ENCODE results near the gene EML6. TPM values are rescaled to one million over a fixed set of nuclear protein-coding genes. Genes with fewer than 3 reads are reported as not detected.
A peak's percentile ranks its signal among the peaks of the same experiment; 100 is the strongest.

EML6 gene
- total RNA-seq, 1 experiment from 2014 or later, result 0.77 TPM

DNA sequence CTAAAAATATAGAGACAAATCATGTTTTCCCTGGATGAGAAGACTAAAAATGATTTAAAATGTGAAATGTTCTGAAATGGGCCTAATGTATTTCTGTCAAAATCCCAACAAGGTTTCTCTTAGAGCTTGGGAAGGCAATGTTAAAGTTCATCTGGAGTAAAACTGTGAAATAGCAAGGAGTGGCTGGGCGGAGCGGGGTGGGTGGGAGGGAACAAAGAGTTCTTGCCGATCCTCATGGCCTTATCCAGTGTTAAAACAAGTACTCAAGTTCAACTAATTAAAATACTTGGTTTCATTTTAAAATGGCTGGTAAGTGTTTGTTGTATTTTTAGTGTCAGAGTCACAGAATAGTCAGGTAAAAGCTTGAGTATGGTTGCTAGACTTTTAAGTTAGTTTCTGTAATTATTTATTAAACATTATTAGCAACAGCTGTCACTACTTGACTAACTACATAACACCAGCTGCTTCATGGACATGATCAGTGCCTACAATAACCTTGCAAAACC lies 239.5 kb downstream of the EML6 start:
- POLR2A ChIA-PET, result interaction anchor here (0.8 to 2.1 kb wide), 9 partner anchors 9 to 85 kb away, joined by 3 to 8 read pairs (median 5); no protein-coding TSS in a partner anchor
- TF ChIP-seq, protein P1, sequence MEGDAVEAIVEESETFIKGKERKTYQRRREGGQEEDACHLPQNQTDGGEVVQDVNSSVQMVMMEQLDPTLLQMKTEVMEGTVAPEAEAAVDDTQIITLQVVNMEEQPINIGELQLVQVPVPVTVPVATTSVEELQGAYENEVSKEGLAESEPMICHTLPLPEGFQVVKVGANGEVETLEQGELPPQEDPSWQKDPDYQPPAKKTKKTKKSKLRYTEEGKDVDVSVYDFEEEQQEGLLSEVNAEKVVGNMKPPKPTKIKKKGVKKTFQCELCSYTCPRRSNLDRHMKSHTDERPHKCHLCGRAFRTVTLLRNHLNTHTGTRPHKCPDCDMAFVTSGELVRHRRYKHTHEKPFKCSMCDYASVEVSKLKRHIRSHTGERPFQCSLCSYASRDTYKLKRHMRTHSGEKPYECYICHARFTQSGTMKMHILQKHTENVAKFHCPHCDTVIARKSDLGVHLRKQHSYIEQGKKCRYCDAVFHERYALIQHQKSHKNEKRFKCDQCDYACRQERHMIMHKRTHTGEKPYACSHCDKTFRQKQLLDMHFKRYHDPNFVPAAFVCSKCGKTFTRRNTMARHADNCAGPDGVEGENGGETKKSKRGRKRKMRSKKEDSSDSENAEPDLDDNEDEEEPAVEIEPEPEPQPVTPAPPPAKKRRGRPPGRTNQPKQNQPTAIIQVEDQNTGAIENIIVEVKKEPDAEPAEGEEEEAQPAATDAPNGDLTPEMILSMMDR (IDR thresholded peaks at IDR 0.05; ENCODE audit: unreplicated experiment), result no peak
- CTCF ChIA-PET, result interaction anchor here (0.6 to 1.7 kb wide), 10 partner anchors 9 to 1847 kb away, joined by 3 to 12 read pairs (median 4); no protein-coding TSS in a partner anchor

DNA sequence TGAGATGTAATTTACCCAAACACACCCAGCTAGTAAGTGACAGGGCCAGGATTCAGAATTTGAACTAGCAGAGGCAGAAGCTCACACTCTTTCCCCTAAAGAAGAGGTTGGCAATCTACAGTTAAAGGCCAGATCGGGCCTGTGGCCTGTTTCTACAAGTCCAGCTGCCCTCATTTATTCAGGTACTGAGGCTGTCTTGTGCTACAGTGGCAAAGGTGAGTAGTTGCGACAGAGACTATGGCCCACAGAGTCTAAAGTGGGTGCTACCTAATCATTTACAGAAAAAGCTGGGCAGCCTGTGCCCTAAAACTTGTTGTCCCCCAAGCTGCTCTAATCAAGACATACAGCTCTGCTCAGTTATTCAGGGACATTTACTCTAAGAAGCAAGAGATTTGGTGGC lies 240.0 kb downstream of the EML6 start:
- ChIA-PET CTCF (interaction anchor here (0.6 to 1.7 kb wide), 9 partner anchors 9 to 1846 kb away, joined by 3 to 12 read pairs (median 5); no protein-coding TSS in a partner anchor), POLR2A (interaction anchor here (0.8 to 2.1 kb wide), 9 partner anchors 8 to 85 kb away, joined by 3 to 8 read pairs (median 5); no protein-coding TSS in a partner anchor)
- H3K36me3 Mint-ChIP-seq (ENCODE audit: insufficient read depth, unreplicated experiment), result peaks cover 39% of the 10 kb centered on the region
- TF ChIP-seq, protein P1 (IDR thresholded peaks at IDR 0.05; ENCODE audit: unreplicated experiment), result no peak
- H3K27ac Mint-ChIP-seq (ENCODE audit: low read depth, unreplicated experiment), result peak overlapping the region; percentile 73
- peaks cover 45% of the 10 kb centered on the region for H3K4me1 Mint-ChIP-seq (ENCODE audit: insufficient read depth, unreplicated experiment)
- DNase-seq (ENCODE audit: unreplicated experiment), result no peak
- no TSS peak for BruUV-seq (replicated peaks)
- H3K9me3 Mint-ChIP-seq (ENCODE audit: unreplicated experiment), result no peaks in the 10 kb centered on the region
- intact Hi-C loops (cut with micrococcal nuclease), result no loop called here
- no peaks in the 10 kb centered on the region for H3K27me3 Mint-ChIP-seq (ENCODE audit: insufficient read depth, unreplicated experiment)
- no peak overlapping the region for H3K4me3 Mint-ChIP-seq (ENCODE audit: unreplicated experiment)

More for the DNA sequence above, 239.5 kb downstream of the EML6 start:
- Mint-ChIP-seq H3K27ac (ENCODE audit: low read depth, unreplicated experiment) (peak overlapping the region; percentile 73), H3K9me3 (ENCODE audit: unreplicated experiment) (no peaks in the 10 kb centered on the region), H3K36me3 (ENCODE audit: insufficient read depth, unreplicated experiment) (peaks cover 34% of the 10 kb centered on the region), H3K27me3 (ENCODE audit: insufficient read depth, unreplicated experiment) (no peaks in the 10 kb centered on the region), H3K4me3 (ENCODE audit: unreplicated experiment) (no peak overlapping the region), H3K4me1 (ENCODE audit: insufficient read depth, unreplicated experiment) (peaks cover 40% of the 10 kb centered on the region)
- no TSS peak for BruUV-seq (replicated peaks)
- intact Hi-C loops (cut with micrococcal nuclease), result no loop called here
- DNase-seq (ENCODE audit: unreplicated experiment), result no peak

DNA sequence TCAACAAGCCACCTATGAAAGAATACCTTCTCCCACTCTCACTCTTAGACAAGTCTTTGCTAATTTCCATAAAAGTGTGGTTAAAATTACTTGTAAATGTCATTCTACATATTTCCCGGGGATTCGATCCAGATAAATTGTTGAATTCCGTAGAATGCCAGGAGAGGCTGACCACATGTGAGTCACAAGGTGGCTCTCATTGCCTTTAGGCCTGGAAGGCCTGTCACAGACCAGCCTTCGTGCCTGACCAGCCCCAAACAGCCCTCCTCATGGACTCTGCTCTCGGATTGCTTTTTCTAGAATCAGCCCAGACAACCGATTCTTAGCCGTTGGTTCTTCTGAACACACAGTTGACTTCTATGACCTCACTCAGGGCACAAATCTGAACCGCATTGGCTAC lies 240.8 kb downstream of the EML6 start:
- Mint-ChIP-seq H3K4me3 (ENCODE audit: unreplicated experiment) (no peak overlapping the region), H3K36me3 (ENCODE audit: insufficient read depth, unreplicated experiment) (peaks cover 47% of the 10 kb centered on the region), H3K27me3 (ENCODE audit: insufficient read depth, unreplicated experiment) (no peaks in the 10 kb centered on the region), H3K27ac (ENCODE audit: low read depth, unreplicated experiment) (peak overlapping the region; percentile 73), H3K9me3 (ENCODE audit: unreplicated experiment) (no peaks in the 10 kb centered on the region), H3K4me1 (ENCODE audit: insufficient read depth, unreplicated experiment) (peaks cover 45% of the 10 kb centered on the region)
- TF ChIP-seq, protein P1 (IDR thresholded peaks at IDR 0.05; ENCODE audit: unreplicated experiment), result no peak
- intact Hi-C loops (cut with micrococcal nuclease), result no loop called here
- POLR2A ChIA-PET, result interaction anchor here (0.8 to 2.1 kb wide), 5 partner anchors 15 to 63 kb away, joined by 3 to 8 read pairs (median 6); no protein-coding TSS in a partner anchor
- no TSS peak for BruUV-seq (replicated peaks)
- DNase-seq (ENCODE audit: unreplicated experiment), result no peak
- CTCF ChIA-PET, result interaction anchor here (0.6 to 1.7 kb wide), 4 partner anchors 13 to 201 kb away, joined by 3 to 12 read pairs (median 4); no protein-coding TSS in a partner anchor

DNA sequence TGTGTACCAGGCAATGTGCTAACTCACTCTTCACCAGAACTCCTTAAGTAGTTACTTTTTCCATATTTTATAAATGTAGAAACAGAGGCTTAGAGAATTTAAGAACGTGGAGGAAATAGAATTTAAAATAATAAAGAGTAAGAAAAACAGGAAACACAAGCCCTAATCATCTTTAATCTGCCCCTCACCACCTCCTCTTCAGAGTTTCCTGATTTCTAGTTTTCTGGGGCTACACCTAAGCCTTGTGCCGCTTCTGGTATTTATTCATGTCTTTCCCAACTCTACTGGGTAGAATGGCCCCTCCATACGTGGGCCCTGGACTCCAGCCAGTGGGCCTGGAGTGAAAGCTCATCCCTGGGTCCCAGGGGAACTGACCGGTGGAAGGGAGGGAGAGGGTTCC lies 241.4 kb downstream of the EML6 start:
- intact Hi-C loops (cut with micrococcal nuclease), result no loop called here
- H3K4me1 Mint-ChIP-seq (ENCODE audit: insufficient read depth, unreplicated experiment), result peaks cover 45% of the 10 kb centered on the region
- ChIA-PET CTCF (interaction anchor here (1.1 to 1.3 kb wide), 3 partner anchors 11 to 209 kb away, joined by 3 to 5 read pairs (median 3); no protein-coding TSS in a partner anchor), POLR2A (interaction anchor here (0.6 to 2.0 kb wide), 5 partner anchors 8 to 86 kb away, joined by 3 to 9 read pairs (median 3); partner anchors contain the start of gene RTN4)
- DNase-seq (ENCODE audit: unreplicated experiment), result no peak
- H3K9me3 Mint-ChIP-seq (ENCODE audit: unreplicated experiment), result no peaks in the 10 kb centered on the region
- TF ChIP-seq, protein P1 (IDR thresholded peaks at IDR 0.05; ENCODE audit: unreplicated experiment), result no peak
- H3K36me3 Mint-ChIP-seq (ENCODE audit: insufficient read depth, unreplicated experiment), result peaks cover 51% of the 10 kb centered on the region
- H3K27ac Mint-ChIP-seq (ENCODE audit: low read depth, unreplicated experiment), result peak overlapping the region; percentile 73
- TSS peak; percentile 0 for BruUV-seq (replicated peaks)
- H3K27me3 Mint-ChIP-seq (ENCODE audit: insufficient read depth, unreplicated experiment), result no peaks in the 10 kb centered on the region
- no peak overlapping the region for H3K4me3 Mint-ChIP-seq (ENCODE audit: unreplicated experiment)

Measured in MCF 10A (cell line).